NCI-H345 (cell line): ENCODE measurements around the gene SYNPO.

ENCODE experiments used
- DNase-seq: peaks from one replicate; lab custom pipeline; 2025; lab: John Stamatoyannopoulos, UW

The SYNPO gene

DNA sequence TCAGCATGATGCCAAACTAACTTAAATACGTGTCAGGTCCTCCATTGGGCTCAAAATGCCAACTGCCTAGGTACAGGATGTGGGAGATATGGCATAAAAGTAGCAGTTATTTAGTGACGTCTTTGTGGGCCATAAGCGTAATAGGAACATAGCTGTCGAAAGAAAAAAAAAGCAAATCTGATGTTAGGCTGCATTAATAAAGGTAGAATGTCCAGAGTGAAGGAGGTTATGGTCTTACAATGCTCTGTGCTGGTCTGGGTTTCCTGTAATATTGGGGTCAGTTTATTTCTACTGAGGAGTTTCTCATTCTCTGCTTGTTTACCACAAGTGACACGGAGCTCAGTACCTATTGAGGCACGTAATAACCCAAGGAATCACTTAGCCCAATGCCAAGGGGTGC is 33.4 kb upstream of the SYNPO start:
- DNase-seq, result no peak

DNA sequence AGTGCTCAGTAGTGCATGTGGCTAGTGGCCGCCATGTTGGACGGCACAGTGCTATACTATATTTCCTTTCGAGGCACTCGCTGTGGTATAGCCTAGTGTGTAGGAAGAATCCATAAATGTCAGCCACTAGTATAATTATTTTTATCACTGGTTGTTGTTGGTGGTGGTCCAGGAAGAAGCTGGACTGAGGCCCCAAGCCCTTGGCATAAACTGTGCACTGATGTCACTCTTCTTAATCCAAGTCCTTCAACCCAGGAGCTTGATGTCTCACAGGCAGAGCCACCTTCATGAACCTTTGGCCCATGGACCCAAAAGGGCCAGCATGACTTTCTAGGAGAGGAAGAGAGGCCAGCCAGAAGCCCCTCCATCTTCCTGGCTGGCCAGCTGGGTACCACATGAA is 32.5 kb upstream of the SYNPO start:
- DNase-seq, result no peak

DNA sequence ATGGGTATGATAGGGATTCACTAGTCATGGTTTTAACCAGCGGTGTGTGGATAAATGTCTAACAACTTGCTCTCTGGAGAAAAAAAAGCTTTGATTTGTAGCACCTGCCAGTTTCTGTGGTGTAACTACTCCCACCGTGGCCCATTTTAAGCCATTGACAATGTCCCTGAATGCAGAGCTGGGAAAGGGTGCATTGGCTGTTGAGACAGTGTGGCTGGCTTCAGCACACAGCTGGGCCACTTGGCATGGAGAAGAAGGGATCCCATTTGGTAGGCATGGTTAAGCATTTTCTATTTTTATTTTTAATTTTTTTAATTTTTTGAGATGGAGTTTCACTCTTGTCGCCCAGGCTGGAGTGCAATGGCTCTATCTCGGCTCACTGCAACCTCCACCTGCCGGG is 31.5 kb upstream of the SYNPO start:
- DNase-seq, result no peak

DNA sequence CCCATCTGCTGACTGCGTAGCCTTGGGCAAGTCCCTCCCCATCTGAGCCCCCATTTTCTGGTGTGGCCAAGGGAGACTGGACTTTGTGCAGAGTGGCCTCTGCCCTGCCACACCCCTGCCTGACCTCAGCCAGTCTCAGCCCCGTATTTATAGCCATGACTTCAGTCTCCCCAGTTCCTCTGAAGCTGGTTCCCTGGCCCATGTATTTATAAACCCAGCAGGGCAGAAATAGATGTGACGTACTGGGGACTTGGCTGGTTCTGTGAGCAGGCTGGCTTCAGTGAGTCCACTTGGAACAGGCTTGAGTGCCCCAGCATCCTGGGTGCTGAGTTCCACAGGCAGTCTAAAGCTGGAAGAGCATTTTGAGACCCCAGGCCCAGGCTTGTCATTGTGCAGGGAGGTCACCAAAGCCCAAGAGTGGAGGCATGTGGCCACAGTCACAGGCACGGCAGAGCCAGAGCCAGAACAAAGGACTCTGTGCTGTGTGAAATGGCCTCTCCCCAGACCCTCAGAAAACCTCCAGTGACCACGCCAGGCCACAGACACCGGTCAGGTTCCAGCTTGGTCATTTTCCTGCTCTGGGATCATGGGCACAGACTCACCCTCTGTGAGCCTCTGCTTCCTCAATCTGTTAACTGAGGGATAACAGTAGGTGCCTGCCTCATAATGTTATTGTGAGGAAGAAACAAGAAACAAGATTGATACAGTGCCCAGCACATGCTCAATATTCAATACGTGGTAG is 30.4 kb upstream of the SYNPO start:
- no peak for DNase-seq

DNA sequence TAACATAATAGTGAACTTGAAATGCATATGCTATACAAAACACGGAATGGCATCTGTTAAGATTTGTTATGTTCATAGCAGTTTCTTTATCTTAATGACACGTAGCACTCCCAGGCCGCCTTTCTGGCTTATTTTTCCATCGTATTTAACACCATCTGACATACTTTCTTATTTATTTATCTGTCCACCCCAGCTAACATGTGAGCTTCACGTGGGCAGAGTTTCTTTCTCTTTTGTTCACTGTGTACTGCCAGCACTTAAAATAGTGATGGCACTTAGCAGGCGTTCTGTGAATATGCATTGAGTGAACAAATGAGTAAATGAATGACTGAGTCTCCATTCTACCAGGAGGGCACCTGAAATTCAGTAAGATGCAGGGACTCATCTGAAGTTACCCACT is 29.4 kb upstream of the SYNPO start:
- DNase-seq, result no peak

DNA sequence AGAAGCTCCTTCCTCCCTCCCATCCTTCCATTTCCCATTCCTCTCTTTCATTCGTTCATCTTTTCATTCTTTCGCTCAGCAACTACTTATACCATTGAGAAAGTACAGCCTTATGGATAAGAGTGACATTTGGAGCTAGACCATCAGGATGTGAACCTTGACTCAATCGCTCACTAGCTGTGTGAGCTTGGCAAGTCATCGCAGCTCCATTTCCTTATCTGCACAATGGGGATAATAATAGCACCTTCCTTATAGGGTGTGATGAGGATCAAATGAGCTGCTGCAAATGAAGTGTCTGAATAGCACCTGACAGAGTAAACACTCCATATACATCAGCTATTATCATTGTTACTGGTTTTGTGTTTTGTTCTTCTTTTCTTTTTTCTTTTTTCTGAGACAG is 28.1 kb upstream of the SYNPO start:
- DNase-seq, result peak; percentile 62

DNA sequence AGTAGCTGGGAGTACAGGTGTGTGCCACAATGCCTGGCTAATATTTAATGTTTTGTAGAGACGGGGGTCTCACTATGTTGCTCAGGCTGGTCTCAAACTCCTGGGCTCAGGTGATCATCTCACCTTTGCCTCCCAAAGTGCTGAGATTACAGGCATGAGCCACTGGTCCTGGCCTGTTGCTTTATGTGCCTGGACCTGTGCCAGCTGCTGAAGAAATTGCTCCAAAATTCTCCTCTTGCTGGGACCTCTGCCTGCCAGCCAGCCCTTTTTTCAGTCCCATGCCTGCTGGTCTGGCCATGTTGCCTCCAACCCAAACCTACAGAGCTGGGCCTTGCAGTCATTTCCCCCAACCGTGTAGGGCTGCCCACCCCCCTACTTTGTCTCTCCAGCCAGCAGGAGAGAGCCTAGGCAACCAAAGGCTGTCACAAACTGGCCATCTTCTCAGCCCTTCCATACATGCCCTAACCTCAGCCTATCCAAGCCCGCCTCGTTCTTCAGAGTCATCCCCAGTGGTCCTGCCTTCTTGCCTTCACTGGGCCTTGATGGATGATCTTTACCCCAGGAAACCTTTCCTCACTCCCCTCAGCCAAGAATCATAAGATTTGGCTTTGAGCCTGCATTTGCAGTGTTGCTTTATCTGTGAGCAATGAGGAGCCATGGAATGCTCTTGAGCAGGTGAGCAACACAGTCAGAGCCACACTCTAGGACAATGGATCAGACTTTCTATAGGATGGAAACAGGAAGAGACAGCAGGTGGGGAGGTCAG is 27.4 kb upstream of the SYNPO start:
- no peak for DNase-seq

DNA sequence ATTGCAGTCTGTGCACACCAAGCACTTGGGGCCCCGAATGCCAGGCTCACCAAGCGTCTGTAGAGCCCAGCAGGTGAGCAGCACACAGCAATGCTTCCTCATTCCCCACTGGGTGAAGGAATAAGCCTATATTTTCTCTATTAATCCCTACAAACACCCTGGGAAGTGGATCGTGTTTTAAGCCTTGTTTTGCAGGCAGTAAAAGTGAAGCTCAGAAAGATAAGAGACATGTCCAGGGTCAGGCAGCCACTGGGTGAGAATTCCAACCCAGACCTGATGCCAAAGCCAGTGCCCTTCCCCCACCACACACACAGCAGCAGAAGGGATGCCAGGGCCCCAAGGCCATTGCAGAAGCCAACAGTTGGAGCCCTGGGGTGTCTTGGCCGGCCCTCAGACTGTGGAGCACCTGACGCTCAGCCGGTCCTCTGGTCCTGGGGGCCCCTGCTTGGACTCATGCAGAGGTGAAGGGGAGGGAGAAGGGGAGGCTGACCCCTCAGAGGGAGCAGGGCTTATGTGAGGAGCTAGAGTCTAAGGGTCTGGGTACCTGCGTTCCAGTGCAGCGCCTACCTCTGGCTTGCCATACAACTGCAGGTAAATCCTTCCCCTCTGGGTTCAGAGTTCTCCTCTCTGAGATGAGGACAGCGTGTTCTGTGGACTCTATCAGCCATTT is 26.3 kb upstream of the SYNPO start:
- no peak for DNase-seq

DNA sequence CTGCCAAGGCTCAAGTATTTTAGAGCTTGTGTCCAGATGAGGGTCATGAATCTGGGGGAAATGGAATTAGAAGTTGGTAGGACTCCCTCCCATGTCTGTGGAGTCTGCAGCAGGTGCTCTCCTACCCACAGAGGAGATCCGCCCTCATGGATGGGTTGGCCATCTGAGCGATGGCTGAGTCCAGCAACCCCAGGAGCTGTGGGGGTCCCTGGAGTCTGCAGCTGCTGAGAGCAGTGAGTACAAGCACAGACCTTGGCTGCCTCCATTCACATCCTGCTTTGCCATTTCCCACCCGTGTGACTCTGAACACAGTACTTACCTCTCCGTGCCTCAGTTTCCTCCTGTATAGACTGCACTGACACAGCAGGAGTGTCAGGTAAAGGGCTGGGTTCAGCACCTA is 25.8 kb upstream of the SYNPO start:
- no peak for DNase-seq

DNA sequence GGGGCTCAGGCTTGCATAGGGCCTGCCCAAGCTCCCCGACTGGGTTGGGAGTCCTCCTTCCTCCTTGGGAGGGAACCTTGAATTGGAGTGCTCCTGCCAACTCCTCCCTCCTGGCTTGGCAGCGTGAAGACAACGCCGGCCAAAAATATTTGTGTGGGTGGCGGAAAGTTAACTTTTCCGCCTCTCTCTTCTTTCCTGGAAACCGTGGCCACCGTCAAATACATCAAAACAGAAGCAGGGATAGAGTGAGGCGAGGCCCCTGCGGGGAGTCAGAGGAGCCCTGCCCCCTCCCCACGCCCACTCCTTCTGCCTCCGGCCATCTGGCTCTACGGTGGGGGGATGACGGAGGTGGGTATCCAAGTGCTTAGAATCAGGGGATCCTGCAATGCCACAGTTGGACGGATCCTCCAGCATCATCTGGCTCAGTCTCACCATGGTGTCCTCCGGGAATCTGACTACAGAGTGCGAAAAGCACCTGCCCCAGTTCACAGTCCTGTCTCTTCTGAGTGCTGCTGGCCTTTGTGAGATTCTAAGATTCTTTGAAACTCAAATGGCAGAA is 25.2 kb upstream of the SYNPO start:
- DNase-seq, result no peak

DNA sequence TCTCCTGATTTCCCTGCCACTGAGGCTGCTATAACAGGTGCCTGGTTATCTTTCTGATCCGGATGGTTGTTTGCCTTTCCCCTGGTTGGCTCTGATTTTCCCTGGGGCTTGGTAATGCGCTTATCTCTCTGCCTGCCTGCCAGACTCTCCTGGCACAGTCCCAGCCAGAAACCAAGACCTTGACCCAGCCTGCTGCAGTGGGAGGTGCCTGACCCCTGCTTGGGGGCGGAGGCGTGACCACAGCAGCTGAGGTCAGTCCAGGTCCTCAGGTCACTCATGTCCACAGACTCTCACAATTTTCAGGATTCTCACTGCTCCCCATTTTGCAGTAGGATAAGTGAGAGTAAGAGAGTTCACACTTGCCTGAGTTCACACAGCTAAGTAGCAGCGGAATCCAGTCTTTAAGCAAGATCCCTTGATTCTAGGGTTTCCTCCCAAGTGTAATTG is 24.4 kb upstream of the SYNPO start:
- DNase-seq, result peak; percentile 15

DNA sequence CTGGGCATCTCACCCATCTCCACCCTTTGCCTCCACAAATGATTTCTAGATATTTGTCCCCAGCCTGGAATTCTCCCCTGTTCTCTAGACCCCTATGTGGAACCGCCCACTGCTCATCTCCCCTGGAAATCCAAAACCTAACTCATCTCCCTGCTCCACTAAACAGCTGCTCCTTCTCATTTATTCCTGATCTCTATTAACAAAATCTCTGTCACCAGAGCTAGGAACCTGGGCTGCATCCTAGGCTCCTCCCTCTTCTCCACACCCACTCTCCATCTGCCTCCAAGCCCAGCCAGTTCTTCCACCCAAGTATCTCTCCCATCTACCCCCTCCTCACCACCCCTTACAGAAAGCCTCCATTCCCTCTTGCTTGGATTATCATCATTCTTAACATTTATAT is 24.0 kb upstream of the SYNPO start:
- DNase-seq, result peak; percentile 22

DNA sequence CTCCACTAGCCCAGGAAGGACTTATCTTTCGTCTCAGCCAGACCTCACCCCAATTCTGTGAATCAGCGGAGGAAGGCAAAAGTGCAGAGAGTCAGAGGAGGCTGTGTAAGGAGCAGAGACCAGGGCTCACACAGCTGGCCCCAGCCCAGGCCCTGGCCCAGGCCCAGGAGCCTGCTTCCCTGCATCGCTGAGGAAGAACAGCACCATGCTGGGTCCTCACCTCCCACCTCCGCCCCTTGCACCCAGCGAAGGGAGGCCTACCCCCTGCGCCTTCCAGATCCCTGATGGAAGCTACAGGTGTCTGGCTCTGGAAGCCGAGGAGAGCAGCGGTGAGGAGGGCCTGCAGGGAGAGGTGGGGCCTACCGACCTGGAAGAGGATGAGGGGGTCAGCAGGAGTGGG is 22.3 kb upstream of the SYNPO start:
- DNase-seq, result no peak

DNA sequence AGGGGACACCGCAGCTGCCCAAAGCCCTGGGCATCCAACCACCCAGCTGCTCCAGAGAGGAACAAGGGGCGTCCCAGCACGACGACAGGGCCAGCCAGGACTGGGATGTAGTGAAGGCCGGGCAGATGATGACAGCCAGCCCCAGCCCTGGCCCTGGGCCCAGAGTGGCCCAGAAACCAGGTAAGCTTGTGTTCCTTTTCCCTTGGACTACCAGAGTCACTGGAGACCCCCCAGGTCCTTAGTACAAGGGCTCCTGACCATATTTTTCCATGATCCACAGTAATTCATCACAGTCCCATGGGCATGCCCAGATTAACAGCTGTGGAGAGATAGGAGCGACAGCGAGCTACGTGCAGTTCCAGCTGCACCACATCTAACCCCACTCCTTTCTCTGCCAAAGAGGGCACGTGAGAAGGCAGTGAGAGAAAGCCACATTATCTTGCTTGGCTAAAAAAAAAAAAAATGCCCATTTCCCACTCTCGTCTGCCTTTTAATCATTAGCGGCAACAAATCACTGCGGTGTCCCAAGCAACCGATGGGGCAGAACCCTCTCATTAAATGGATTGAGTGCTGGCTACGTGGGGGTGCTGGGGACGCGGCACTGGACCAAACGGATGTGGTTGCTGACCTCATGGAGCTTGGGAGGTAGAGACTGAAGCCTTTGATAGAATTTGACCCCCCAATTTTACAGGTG is 21.7 kb upstream of the SYNPO start:
- no peak for DNase-seq

DNA sequence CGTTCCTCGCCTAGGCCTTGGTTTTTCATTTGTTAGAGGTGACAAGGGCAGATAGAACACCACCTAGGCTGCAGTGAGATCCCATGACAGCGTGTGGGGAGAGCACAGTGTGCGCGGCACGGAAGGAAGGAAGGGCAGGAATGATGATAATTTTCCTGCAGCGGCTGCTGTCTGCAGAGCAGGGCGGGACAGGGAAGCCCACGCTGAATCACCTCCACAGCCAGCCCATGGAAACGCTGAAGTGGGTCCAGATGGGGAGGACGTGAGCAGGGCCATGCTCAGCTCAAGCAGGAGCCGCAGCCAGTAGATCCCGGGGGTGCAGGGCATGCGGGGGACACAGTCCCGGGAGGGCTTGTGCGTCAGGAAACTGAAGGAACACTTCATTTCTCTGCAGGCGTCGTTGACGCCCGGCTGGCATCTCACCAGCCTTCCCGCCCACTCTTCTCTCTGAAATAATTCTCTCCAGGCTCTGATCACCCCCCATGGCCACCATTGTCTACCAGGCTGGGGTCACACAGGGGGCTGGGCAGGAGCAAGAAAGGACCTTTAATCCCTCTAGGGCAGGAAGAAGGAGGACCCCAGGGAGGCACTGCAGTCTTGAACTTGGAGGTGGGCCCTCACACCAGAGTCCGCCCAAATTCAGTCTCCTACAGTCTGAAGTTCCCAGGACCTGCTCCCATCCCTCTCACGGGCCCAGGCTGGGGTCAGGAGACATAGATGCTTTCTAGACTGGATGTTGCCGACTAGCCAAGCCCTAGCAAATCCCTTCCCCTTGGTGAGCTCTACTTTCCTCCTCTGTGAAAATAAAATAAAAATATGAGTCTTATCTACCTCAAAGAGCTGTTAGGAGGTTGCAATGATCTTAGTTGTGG is 20.9 kb upstream of the SYNPO start:
- DNase-seq, result no peak

DNA sequence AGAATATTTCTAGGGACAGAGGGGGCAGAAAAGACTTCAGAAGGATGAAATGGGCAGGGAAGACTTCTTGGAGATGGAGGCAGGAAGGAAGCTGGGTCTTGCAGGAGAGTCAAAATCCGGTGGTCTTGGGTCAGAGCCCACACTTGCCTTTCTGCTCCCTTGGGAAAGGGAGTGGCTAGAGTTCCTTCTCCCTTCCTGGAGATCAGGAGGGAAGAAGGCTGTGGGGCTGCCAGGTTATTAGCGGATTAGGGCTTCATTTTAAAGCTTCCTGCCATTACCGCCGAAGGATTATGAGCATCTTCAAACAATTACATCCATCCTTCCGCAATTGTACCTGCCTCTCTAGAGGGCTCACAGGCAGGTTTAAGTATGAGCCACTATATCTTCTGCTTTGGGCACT is 19.2 kb upstream of the SYNPO start:
- no peak for DNase-seq

DNA sequence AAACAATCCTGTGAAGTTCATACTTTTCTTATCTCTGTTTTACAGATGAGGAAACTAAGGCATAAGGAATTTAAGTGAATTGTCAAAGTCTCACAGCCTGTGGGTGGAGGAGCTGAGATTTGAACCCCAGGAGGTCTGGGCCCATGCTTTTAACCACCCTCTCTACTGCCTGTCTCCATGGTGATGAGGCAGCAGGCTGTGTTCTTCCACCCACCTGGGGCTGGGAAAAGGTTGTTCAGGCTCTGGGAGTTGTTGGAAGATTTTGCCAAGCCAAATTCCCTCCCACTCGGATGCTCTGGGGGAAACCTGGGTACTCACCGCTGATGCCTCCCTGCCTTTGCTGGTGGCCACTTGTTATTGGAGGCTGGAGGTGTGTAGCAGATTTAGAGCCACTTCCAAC is 18.3 kb upstream of the SYNPO start:
- DNase-seq, result peak; percentile 31

DNA sequence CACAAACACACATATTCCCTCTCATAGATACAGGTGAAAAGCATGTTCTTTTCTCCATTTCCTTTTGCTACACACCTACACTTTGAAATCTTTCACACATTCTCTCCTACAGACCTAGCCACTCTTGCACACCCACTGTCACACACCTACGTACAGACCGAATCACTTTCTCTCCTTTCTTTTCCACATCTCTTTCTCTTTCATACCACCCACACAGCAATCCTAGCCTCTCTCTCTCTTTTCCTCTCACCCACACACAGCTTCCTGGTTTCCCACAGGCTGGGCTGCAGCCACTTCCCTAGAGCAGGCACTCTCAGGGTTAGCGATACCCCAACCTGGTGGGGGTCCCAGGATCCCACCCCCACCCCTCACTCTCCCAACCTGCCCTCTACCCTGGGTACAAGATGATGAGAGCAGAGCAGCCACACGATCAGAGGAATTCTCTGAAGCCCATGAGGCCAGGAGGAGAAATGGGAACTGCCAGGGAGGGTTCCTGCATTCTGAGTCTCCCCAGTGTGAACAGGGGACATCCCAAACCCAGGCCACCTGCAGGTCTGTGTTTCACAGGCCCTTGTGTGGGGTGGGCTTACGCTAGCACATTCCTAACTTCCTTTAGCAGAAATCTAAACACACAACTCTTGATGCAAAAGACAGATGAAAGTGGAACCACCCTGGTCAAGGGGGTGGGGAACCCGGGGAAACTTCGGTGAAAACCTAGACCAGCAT is 17.1 kb upstream of the SYNPO start:
- DNase-seq, result no peak

DNA sequence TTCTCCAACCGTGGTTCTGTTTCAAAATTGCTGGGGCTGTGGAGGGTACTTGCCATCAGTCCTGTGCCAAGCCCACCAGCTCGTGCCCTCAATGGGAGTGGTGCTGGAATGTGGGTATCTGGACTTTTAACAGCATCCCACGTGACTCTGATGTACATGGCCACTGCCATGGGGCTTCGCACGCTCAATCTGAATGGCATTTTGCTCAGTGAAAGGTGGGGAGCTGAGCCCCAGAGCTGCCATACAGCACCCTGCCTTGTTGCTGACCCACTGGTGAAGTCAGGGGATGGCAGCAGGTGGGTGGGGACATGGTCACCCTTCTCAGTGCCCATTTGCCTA is 16.6 kb upstream of the SYNPO start:
- no peak for DNase-seq

DNA sequence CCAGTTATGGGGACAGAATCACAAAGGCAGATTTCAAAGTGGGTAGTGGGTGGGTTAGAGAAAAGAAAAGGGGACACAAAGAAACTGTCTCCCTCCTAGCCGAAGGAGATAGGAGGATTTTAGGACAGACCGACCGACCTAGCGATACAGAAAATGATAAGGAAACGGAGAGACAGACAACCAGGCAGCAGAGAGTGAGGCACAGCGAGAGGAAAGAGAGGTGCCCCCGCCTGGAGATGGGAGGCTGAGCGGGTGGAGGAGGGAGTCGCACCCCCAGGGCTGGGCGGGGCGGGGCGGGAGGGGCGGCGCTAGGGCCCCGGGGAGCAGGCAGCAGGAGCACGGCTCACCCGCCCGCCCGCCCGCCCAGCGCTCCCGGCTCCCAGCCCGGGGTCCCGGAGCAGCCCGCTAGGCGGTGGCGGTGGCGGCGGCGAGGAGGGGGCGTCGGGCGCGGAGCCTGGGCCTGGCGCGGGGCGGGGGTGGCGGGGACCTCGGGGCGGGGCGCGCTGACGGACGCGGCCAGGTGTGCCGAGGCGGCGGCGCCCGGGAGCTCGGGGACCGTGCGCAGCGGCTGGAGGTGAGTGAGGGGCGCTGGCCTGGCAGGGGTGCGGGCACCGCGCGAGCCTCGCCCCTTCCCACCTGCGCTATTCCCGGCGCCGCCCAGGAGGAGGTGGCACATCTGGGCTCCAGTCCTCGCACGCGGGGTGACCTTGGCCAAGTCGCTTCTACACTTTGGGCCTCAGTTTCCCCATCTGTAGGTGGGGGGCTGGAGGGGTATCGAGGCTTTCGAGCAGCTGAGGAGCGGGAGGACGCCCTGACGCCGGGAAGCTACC is 15.9 kb upstream of the SYNPO start:
- DNase-seq, result peak; percentile 23
